NAMALWA (cell line): ENCODE data around the gene TMC2.
"Not testable (repeated sequence)": the region's sequence is repeated elsewhere in the genome, so short reads cannot be mapped to it uniquely, and the experiment has no call there.

Source experiments
- DNase-seq: peaks from one replicate; pipeline ENCODE4 v3.0.0-alpha.2; 2015; ENCODE audit warnings: low spot score

TMC2 gene

GRCh38 chr20:2536560-2536986 is at the start of gene TMC2:
Gene TMC2, plus strand, starts transcription at chr20:2536573. Its CDS starts 49 bp downstream, at chr20:2536622.
- no peak for DNase-seq

- DNase-seq = not testable (repeated sequence)
Observed at GRCh38 chr20:2502808-2503384, 33.5 kb upstream of the TMC2 start.

- not testable (repeated sequence) for DNase-seq
Observed at GRCh38 chr20:2504803-2505202, 31.6 kb upstream of the TMC2 start.

GRCh38 chr20:2506426-2506825 is 29.9 kb upstream of the TMC2 start:
- not testable (repeated sequence) for DNase-seq

- no peak for DNase-seq
Observed at GRCh38 chr20:2507464-2507863, 28.9 kb upstream of the TMC2 start.

- no peak for DNase-seq
Observed at GRCh38 chr20:2507875-2508630, 28.3 kb upstream of the TMC2 start.

GRCh38 chr20:2508631-2509467 is 27.5 kb upstream of the TMC2 start, which contains the start of gene ZNF343:
Gene ZNF343, minus strand, starts transcription at chr20:2508915. Its CDS starts 15,020 bp downstream, at chr20:2493895.
- DNase-seq = peak; percentile 94

GRCh38 chr20:2509468-2509781 is 26.9 kb upstream of the TMC2 start:
- no peak for DNase-seq

GRCh38 chr20:2509794-2510193 is 26.6 kb upstream of the TMC2 start:
- DNase-seq = no peak

GRCh38 chr20:2515203-2515602 is 21.2 kb upstream of the TMC2 start:
- DNase-seq = no peak

- no peak for DNase-seq
Observed at GRCh38 chr20:2516399-2516798, 20.0 kb upstream of the TMC2 start.

GRCh38 chr20:2518096-2518495 is 18.3 kb upstream of the TMC2 start:
- no peak for DNase-seq

- no peak for DNase-seq
Observed at GRCh38 chr20:2518558-2518957, 17.8 kb upstream of the TMC2 start.

- DNase-seq = no peak
Observed at GRCh38 chr20:2519115-2519809, 17.1 kb upstream of the TMC2 start.

- DNase-seq = no peak
Observed at GRCh38 chr20:2520617-2521016, 15.8 kb upstream of the TMC2 start.

GRCh38 chr20:2521369-2522305 is 14.7 kb upstream of the TMC2 start:
- peak; percentile 71 for DNase-seq

- DNase-seq = not testable (repeated sequence)
Observed at GRCh38 chr20:2522826-2523429, 13.4 kb upstream of the TMC2 start.

- DNase-seq = peak; percentile 84
Observed at GRCh38 chr20:2523919-2524708, 12.3 kb upstream of the TMC2 start.

GRCh38 chr20:2524709-2525506 is 11.5 kb upstream of the TMC2 start:
- DNase-seq = no peak
